Middle frontal gyrus (tissue), 1 donor: Measurements from ENCODE around the gene UBE2D4.
"Not testable (repeated sequence)": the region's sequence is repeated elsewhere in the genome, so short reads cannot be mapped to it uniquely, and the experiment has no call there.

Source experiments
- DNase-seq: peaks from one replicate; pipeline ENCODE4 v3.0.0-alpha.2; 2015; ENCODE audit warnings: low spot score; ENCODE audit errors: extremely low spot score

Gene UBE2D4

GRCh38 chr7:43960933-43961332, 34.7 kb downstream of the UBE2D4 start:
- DNase-seq = no peak

DNA sequence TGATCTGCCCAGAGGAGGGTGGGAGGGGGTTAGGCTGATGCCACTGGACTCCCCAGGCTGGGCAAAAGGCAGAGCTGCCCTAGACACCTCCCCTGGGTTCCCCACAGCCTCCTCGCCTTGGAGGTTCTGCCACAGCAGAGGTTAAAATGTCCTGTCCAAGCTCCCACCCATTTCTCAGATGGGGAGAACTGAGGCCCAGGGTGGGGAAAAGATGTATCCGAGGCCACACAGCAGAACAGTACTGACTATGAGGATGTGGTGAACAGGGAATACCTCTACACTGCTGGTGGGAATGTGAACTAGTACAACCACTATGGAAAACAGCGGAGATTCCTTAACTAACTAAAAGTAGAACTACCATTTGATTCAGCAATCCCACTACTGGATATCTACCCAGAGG, 40.2 kb downstream of the UBE2D4 start:
- DNase-seq = not testable (repeated sequence)

DNA sequence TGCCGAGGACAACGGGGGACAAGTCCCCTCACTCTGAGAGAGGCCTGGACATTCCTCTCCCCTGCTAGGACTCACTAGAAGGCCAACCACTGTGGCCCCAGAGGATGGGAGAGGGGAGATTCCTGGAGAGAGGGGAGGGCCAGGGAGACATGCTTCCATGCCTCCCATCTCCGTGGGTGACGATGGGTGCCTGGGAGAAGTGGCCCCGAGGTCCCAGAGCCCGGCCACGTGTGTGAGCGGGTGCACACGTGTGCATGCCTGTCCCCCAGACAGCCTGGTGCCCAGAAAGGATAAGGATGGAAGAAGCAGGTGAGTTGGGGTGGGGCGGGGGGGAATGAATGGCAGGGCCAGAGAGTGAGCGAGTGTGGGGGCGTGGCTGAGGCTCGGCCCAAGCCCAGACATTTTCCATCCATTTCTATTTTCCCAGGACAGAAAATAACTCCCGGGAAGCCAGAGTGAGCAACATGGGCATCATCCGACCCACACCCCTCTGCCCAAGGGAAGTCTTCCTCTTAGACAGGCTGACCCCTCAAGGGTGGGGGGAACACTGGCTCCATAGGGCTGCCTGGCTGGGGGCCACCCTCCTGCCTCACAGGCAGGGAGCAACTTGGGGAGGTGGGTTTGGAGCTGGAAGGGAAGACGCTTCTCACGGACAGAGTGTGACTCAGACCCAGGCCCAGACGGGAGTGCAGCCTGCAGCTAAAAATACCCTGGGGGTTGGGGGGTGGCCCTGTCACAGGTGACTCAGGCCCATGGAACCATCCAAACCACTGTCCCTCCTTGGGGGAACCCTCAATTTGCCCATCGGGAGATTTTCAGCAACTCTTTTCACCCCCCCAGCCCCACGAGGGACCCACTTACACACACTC, 42.2 kb downstream of the UBE2D4 start:
- not testable (repeated sequence) for DNase-seq

DNA sequence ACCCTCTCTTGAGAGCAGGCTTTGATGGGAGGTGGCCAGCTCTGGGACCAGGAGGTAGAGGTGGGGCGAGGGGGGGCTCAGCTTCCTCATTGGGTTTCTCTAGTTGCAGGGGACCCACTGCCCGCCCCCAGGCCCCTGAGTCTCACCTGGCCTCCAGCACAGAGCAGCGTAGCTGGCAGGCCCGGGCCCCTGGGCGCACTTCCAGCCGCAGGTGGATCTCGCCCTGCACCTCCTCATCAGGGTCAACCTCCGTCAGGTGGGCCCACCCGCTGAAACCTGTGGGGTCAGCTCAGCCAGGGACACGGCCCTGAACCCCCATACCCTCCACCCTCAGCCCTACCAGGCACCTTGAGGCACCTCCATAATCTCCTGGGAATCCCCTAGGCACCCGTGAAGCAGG, 43.4 kb downstream of the UBE2D4 start:
- DNase-seq = not testable (repeated sequence)

GRCh38 chr7:43970698-43971097, 44.5 kb downstream of the UBE2D4 start:
- not testable (repeated sequence) for DNase-seq

GRCh38 chr7:43974033-43974573, 47.9 kb downstream of the UBE2D4 start:
- not testable (repeated sequence) for DNase-seq

DNA sequence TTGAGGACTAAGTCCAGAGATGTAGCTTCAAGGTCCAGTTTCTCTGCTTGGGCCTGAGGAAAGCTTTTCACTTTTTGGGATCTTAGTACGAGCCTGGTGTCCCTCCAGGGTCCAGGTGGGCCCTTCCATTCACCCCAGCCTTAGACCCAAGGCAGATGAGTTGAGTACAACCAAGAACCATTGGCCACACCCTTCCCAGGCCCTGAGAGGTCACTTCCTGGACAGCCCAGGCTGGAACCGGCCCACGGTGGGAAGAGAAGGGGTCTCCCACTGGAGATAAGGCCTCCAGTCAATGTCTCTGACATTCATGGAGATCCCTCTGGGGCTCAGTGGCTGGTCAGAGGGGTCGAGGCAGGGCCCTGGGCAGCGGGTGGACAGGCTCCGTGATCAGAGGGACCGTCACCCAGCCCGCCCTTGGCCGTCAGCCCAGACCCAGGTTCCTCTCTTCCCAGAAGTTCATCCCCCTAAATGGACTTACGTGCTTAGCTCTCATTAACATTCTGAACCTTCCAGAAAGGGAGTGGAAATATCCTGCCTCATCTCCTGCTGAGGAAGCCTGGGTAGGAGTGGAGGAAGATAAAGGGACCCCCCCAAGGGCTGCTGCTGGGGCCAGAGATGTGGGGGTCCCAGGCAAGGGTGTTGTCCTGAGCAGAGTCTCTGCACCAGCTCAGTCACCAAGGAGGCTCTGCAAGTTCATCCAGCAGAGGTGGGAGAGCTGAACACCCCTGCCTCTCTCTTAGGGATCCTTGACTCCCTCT, 48.7 kb downstream of the UBE2D4 start:
- not testable (repeated sequence) for DNase-seq

DNA sequence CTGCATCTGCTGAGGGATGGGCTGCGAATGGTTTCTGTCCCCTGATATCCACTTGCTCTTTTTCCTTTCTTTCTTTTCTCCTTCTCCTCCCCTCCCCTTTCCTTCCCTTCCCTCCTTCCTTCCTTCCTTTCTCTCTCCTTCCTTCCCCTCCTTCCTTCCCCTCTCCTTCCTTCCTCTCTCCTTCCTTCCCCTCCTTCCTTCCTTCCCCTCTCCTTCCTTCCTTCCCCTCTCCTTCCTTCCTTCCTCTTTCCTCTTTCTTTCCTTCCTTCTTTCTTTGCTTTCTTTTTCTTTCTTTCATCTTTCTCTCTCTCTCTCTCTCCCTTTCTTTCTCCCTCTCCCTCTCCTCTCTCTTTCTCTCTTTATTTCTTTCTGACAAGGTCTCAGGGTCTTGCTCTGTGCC, 51.3 kb downstream of the UBE2D4 start:
- DNase-seq = no peak

GRCh38 chr7:43978102-43978501, 51.9 kb downstream of the UBE2D4 start:
- not testable (repeated sequence) for DNase-seq

DNA sequence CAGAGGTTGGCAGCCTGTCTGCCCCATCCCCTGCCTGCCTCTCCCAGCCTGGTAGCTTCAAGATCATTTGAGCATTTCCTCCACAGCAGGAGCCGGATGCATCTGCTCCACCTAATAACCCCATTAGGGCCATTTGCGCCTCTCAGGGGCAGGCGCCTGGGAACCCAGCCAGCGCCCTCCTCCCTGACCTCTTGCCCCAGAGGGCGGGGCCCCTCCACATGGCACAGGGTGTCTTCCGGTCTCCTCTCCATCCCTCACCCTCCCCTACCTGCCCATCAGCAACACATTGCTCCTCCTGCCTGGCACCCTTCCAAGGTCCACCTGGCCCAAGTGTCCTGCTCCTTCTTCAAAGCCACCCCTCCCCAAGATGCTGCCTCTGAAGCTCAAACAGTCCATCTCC, 56.6 kb downstream of the UBE2D4 start:
- not testable (repeated sequence) for DNase-seq

DNA sequence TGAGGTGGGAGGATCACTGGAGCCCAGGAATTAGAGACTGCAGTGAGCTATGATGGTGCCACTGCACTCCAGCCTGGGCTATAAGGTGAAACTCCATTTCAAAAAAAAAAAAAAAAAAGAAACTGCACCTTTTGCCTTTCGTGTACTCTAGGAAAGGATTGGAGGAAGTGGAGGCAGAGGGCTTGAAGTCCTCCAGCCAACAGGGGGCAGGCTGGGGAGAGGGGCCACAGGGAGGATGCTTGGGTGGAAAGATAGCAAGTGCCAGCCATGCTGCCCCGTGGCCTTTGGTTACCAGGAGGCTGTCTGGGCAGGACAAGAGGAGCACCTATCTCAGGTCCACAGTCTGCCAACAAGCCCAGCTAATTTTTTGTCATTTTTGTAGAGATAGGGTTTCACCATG, 57.5 kb downstream of the UBE2D4 start:
- not testable (repeated sequence) for DNase-seq

GRCh38 chr7:43985904-43986864, 59.9 kb downstream of the UBE2D4 start:
- DNase-seq = not testable (repeated sequence)

DNA sequence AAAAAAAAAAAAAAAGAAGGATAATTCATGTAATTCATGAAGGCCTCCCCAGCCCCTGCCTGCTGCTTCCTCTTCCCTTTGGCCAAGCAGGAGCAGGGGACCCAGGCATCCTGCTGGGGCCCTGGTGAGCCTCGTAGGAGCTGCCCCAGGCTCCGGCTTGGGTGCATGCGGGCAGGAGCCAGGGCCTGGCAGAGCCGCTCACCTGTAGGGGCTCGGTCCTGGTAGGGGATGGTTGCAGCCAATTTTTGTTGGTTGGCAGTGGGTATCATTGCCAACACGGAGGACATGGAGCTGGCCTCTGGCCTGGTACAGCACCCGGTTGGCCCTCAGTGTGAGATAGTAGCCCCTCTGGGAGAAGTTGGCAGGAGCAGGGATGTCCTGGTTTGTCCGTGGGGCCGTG, 61.2 kb downstream of the UBE2D4 start:
- not testable (repeated sequence) for DNase-seq

- DNase-seq = not testable (repeated sequence)
Measured at GRCh38 chr7:43990011-43990585, 63.9 kb downstream of the UBE2D4 start.

DNA sequence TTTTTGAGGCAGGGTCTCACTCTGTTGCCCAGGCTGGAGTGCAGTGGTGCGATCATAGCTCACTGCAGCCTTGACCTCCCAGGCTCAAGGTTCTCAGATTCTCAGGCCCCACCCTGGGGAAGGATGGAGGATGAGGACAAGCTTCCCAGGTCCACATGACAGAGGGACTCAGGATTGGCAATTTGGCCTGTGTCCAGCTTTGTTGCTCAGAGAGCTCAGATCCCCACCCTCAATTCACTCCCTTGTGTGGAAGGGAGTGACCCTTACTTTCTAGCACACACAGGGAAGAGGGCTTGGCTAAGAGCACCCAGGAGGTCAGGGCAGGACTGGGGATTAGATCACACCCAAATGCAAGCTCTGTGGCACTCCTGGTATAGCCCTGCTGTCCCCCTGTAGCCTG, 64.6 kb downstream of the UBE2D4 start:
- not testable (repeated sequence) for DNase-seq

GRCh38 chr7:43992896-43993295, 66.7 kb downstream of the UBE2D4 start:
- not testable (repeated sequence) for DNase-seq

- DNase-seq = not testable (repeated sequence)
Measured at GRCh38 chr7:43994681-43995080, 68.4 kb downstream of the UBE2D4 start.

DNA sequence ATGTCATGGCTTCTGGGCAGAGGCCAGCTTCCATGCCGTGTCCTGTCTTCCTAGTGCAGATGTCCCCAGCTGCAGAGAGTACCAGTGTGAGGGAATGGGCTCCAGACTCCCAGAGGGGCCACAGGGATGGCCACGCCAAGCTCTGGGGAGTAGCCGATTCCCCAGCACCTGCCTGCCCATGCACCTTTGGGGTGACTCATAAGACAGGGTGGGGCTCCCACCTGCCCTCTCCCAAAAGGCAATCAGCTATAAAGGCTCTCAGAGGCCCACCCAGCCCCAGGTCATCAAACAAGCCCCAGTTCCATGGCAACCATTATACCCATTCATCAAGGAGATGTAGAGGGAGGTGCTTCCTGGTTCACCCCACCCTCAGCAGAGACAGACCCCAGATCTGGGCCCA, 71.3 kb downstream of the UBE2D4 start, which contains the start of gene SPDYE1:
Gene SPDYE1 (plus strand): TSS at position 366 of the 400 bp plus-strand sequence. CDS start 2,053 bp downstream, outside the sequence.
- not testable (repeated sequence) for DNase-seq
